ENCODE results near the gene GLIS2.

GLIS2 gene

GRCh38 chr16:4297480-4297879 is 18.4 kb upstream of the GLIS2 start:
- DNase-seq (ENCODE audit: low read depth in 3 of 3), result no peak

- DNase-seq (ENCODE audit: low read depth in 3 of 3), result no peak
These were observed 16.9 kb upstream of the GLIS2 start for GRCh38 chr16:4298761-4299522.

DNA sequence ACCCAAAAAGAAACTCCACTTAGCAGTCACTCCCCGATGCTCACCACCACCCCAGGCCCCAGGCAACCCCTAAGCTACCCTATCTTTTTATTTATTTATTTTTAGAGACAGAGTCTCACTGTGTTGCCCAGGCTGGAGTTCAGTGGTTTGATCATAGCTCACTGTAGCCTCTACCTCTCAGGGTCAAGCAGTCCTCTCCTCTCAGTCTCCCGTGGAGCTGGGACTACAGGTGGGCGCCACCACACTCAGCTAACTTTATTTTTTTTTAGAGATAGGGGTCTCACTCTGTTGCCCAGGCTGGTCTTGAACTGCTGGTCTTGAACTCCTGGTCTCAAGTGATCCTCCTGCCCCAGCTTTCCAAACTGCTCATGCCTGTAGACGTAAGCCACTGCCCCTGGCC is 14.7 kb upstream of the GLIS2 start:
- DNase-seq (ENCODE audit: low read depth in 3 of 3), result no peak

DNA sequence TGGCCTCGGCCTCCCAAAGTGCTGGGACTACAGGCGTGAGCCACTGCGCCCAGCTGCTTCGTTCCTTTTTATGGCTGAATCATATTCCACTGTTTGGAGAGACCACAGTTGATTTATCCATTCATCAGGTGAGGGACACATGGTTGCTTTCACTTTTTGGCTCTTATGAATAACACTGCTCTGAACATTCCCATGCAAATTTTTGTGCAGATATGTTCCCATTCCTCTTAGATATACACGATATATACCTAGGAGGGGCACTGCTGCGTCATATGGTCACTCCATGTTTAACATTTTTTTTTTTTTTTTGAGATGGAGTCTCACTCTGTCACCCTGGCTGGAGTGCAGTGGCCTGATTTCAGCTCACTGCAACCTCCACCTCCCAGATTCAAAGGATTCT is 13.9 kb upstream of the GLIS2 start:
- no peak for DNase-seq (ENCODE audit: low read depth in 3 of 3)

GRCh38 chr16:4303973-4304372 is 11.9 kb upstream of the GLIS2 start:
- no peak for DNase-seq (ENCODE audit: low read depth in 3 of 3)

DNA sequence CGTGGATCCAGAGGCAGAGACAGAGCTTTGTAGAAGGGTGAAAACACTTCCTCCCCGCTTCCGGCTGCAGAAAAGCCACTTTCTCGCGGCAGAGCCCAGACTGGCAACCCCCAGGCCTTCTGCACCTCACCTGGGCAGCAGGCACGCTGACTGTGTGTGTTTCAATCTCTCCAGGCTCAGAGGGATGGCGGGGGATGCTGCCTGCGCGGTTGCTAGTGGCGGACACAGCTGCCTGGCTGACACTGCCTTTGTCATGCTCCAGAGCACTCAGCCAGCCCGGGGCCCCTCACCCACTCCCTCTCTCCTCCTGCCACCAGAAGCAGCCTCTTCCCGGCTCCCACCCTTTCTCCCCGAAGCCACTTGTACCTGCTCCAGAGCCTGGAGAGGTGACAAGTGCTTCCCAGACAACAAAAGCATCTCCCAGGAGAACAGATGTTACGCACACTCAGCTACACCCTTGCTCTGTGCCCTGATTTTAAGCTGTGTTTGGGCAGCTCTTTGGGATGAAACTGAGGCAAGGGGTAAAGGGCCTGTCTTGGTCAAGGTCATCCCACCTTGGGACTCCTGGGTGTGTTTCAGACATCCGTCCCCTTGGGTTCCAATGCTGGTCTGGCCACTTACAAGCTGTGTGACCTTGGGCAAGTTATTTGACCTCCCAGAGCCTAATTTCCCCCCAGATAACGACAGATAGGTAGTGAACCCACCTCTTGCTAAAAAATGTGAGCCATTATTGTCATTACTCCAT is 9.2 kb upstream of the GLIS2 start:
- DNase-seq (ENCODE audit: low read depth in 3 of 3), result no peak

DNA sequence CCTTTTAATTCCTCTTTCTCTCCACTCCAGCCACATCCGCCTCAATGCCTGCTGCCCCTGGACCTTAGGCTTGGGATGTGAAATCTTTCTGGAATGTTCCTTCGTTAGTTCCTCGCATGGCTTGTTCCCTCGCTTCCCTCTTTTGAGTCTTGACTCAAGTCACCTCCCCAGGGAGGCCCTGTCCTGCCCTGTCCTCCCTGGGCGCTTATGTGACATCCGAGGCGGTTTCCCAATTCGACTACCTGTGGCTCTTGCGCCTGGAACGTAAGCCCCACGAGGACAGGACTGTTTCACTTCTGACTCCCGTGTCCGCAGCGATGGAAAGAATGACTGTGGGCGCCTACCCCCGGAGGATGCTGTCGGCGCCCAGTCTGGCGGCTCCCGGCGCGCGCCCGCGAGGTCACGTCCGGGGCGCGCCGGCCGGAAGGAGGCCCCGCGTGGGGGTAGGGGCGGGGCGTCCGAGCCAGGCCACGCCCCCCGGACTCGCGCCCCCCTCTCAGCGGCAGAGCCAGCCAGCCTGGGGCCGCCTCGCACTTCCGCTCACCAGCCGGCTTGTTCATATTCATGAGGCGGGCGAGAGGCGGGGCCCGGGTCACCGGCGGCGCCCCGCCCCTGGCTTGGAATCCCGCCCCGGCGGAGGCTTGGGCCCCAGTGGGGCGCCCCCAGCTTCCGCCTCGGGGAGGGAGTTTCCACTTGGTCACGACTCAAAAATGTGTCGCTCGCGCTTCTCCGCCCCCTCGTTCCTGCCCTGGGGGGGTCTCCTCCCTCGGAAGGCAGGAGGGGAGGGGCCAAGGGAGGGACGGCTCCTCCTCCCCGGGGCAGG is 8.4 kb upstream of the GLIS2 start:
- peak; percentile 93 to 95 (median 94) for DNase-seq (ENCODE audit: low read depth in 3 of 3)

GRCh38 chr16:4309102-4309832 is 6.6 kb upstream of the GLIS2 start:
- DNase-seq (ENCODE audit: low read depth in 3 of 3), result no peak

DNA sequence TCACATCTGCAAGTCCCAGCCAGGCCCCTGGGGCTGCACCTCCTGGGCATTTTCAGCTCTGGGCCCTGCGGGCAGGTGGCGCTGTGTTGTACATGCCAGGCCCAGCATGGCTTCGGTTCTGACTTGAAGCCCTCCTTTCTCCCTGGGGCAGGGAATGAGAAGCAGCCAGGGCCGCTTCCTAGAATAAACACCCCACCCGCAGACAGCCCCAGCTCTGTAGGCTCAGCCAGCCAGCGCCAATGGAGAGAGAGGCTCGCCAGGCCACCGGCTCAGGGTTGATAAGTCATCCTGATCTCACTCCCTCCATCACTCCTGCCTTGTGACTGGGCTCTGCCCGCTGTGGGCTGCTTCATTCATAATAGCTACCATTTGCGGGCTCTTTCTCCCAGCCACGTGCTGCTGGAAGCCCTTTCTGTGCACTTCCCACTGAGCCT is 6.0 kb upstream of the GLIS2 start:
- peak in 1 of 3 experiments; percentile 33 for DNase-seq (ENCODE audit: low read depth in 3 of 3)

- DNase-seq (ENCODE audit: low read depth in 3 of 3), result no peak
These were observed 2.0 kb upstream of the GLIS2 start for GRCh38 chr16:4313563-4314531.

DNA sequence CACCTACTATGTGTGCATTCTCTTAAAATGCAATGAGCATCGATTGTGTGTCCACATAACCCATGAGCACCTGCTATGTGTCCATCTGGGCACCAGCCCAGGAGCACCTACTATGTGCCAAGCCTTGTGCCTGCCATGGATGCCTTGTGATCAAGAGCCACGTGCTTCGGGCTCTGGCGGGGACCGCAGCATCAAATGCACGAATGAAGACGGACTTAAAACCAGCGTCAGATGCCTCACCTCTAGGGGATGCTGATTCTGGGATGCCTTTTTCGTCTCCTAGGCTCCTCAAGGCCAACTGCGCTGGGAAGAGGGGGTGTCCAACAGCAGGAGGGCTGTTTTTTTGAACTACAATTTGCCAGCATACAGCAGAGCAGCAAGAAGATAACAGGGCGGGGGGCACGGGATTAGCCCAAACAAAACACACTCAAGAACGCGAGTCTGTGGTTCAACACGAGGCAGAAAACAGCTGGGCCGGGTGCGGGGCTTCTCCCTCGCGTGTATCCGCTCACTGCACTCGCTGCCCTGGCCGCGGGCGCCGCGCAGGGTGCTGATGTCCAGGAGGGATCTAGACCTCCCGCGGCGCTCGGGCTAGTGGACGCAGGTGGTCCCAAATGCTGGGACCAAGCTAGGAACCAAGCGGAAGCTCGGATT is 1.2 kb upstream of the GLIS2 start:
- DNase-seq (ENCODE audit: low read depth in 3 of 3), result no peak

GRCh38 chr16:4316108-4316863 is 419 bp downstream of the GLIS2 start:
- DNase-seq (ENCODE audit: low read depth in 3 of 3), result no peak

GRCh38 chr16:4316864-4317531 is 1.1 kb downstream of the GLIS2 start:
- DNase-seq (ENCODE audit: low read depth in 3 of 3), result no peak

DNA sequence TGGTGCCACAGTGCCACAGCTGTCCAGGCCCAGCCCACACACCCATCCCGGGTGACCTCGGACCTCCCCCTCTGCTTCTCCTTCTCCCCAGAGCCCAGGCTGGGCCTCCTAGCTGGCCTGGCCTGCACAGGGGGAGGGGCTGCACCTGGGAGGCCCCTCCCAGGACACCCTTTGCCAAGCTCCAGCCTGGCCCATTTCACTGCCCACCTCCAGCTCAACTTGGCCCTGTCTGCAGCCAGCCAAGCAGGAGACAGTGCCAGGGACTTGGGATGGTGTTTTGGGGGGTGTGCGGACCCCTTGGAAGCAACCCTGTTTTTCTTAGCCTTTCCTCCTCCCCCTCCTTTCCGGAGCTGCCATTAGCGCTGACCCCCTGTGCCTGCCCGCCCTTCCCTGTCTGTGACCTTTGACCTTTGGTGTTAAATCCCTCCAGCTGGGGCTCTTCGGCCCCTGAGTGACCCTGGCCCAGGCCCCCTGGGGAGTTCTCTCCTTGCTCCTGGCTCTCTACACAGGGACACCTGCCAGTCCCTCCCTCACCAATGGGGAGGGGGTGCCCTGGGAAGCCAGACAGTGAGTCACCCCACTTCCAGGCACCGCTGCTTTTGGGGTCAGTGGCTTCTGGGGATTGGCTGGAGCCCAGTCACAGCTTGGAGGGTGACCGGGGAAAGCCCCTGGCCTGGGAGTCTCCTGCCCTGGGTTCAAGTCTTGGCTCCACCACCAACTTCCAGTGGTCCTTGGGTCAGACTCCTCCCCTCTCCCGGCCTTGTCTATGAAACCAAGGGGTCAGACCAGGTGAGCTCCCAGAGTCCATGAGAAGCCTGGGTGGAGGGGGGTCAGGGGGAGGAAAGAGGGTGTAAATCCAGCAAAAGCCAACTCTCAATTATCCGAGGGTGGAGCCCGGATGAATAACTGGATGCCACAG is 1.9 kb downstream of the GLIS2 start:
- no peak for DNase-seq (ENCODE audit: low read depth in 3 of 3)

- no peak for DNase-seq (ENCODE audit: low read depth in 3 of 3)
These were observed 2.6 kb downstream of the GLIS2 start for GRCh38 chr16:4318451-4318910.

- no peak for DNase-seq (ENCODE audit: low read depth in 3 of 3)
These were observed 3.1 kb downstream of the GLIS2 start for GRCh38 chr16:4318967-4319366.

All from stimulated activated CD4-positive, alpha-beta T cell treated with anti-CD3 and anti-CD28 coated beads, TNF-alpha, amount 100 ng/mL, for 4 hours (primary cell).